ENCODE results near the gene REN.

GRCh38 chr1:204188959-204189639 lies 23.0 kb upstream of the REN start:
- no peak for TF ChIP-seq CTCF (IDR thresholded peaks at IDR 0.05)
- TF ChIP-seq ZFX (IDR thresholded peaks at IDR 0.05; ENCODE audit: borderline replicate concordance): no peak

Measured in 22Rv1 (cell line).